ENCODE results near the gene MGAT1.

Gene MGAT1

GRCh38 chr5:180736536-180736935 is 66.1 kb downstream of the MGAT1 start:
- Histone ChIP-seq H3K27me3 (ENCODE audit: insufficient read depth, low read length) (peaks cover 21% of the 10 kb centered on the region; the same call in 1 of the 2 replicates), H3K4me2 (ENCODE audit: low read length) (no peak overlapping the region), H3K27ac (ENCODE audit: low read depth, low read length, poor library complexity, severe bottlenecking) (no peak overlapping the region), H3K79me2 (ENCODE audit: insufficient read depth, low read length) (no peaks in the 10 kb centered on the region), H2AFZ (ENCODE audit: low read length) (no peak overlapping the region), H3K4me1 (ENCODE audit: insufficient read depth, low read length, severe bottlenecking) (no peaks in the 10 kb centered on the region), H3F3A (ENCODE audit: insufficient read depth, low read length) (no peaks in the 10 kb centered on the region), H3K9me3 (ENCODE audit: low read length) (no peaks in the 10 kb centered on the region), H3K4me3 (ENCODE audit: low read depth, low read length, poor library complexity, severe bottlenecking) (no peak overlapping the region), H3K9ac (ENCODE audit: low read length) (no peak overlapping the region), H3K36me3 (ENCODE audit: insufficient read depth, low read length) (no peaks in the 10 kb centered on the region), H3K9me2 (ENCODE audit: low read depth, low read length) (no peaks in the 10 kb centered on the region), H4K20me1 (ENCODE audit: insufficient read depth, low read length) (no peaks in the 10 kb centered on the region)
- no peak for TF ChIP-seq EZH2 (IDR thresholded peaks at IDR 0.05; ENCODE audit: borderline replicate concordance, low read length)

Measured in OCI-LY1 (cell line).